H1 (cell line): ENCODE results near the gene IL1RAP. TPM values are rescaled to one million over a fixed set of nuclear protein-coding genes. Genes with fewer than 3 reads are reported as not detected.

Experiments
- CTCF ChIA-PET: fragments of 300-600 bp; sonication (Branson Sonifier 250); formaldehyde crosslinking; loops from one replicate; lab custom pipeline; 2021; ENCODE audit not compliant: partially characterized antibody; lab: Charles Lee
- POLR2A ChIA-PET: fragments of 300-600 bp; sonication (Branson Sonifier 250); formaldehyde crosslinking; loops from one replicate; lab custom pipeline; 2021; ENCODE audit warnings: inconsistent platforms; ENCODE audit not compliant: partially characterized antibody; lab: Charles Lee
- DNase-seq, 2 experiments: peaks; one replicate each; pipeline versions ENCODE4 v3.0.0 to v3.0.0-alpha.2; 2010 to 2022; ENCODE audit warnings: low spot score in 2 of 2, low read depth in 1 of 2, mixed read lengths in 1 of 2
- FAIRE-seq: peaks from 2 replicates; lab custom pipeline; 2011; peaks lifted over from hg19 to GRCh38; lab: Jason Lieb, UNC
- H2AFZ ChIP-seq: 2 replicates; pipeline ENCODE4 v1.8.1; 2012; ENCODE audit warnings: low read length, inconsistent platforms
- H2AK5ac ChIP-seq: 2 replicates; pipeline ENCODE4 v1.6.1; 2013; ENCODE audit warnings: low read depth, low read length
- H2BK120ac ChIP-seq: replicated peaks from 2 replicates; pipeline ENCODE3; 2013; ENCODE audit warnings: low read depth, low read length, inconsistent platforms
- H2BK12ac ChIP-seq: 2 replicates; pipeline ENCODE4 v1.6.1; 2013; ENCODE audit warnings: low read depth, low read length
- H2BK15ac ChIP-seq: 2 replicates; pipeline ENCODE4 v1.6.1; 2013; ENCODE audit warnings: low read length
- H2BK20ac ChIP-seq: 2 replicates; pipeline ENCODE4 v1.6.1; 2013; ENCODE audit warnings: low read length
- H2BK5ac ChIP-seq: 2 replicates; pipeline ENCODE4 v1.6.1; 2013; ENCODE audit warnings: low read depth, low read length
- H3K14ac ChIP-seq: 2 replicates; pipeline ENCODE4 v1.6.1; 2013; ENCODE audit warnings: inconsistent platforms; ENCODE audit not compliant: insufficient read length
- H3K18ac ChIP-seq: 2 replicates; pipeline ENCODE4 v1.6.1; 2013; ENCODE audit warnings: low read length; ENCODE audit errors: extremely low read depth
- H3K23ac ChIP-seq: 2 replicates; pipeline ENCODE4 v1.6.1; 2013; ENCODE audit warnings: inconsistent platforms; ENCODE audit not compliant: insufficient read length
- H3K23me2 ChIP-seq: 2 replicates; pipeline ENCODE4 v1.6.1; 2013; ENCODE audit warnings: low read depth, low read length
- H3K27ac ChIP-seq: 2 replicates; pipeline ENCODE4 v1.6.1; 2011; ENCODE audit warnings: low read depth, low read length, inconsistent platforms
- H3K27me3 ChIP-seq, 4 experiments: replicated peaks in 1 of 4; 1 replicate in 1 of 4; 2 replicates in 3 of 4; pipeline versions ENCODE4 v1.6.1 to v1.8.1; 2011 to 2013; ENCODE audit warnings: low read length in 3 of 4, mild to moderate bottlenecking in 3 of 4, inconsistent platforms in 2 of 4, mixed read lengths in 2 of 4, moderate library complexity in 1 of 4; ENCODE audit not compliant: control insufficient read depth in 3 of 4, insufficient read depth in 3 of 4; ENCODE audit errors: extremely low read depth in 1 of 4
- H3K36me3 ChIP-seq, 4 experiments: 2 replicates each; pipeline versions ENCODE4 v1.6.1 to v1.8.1; 2011 to 2013; ENCODE audit warnings: mild to moderate bottlenecking in 4 of 4, low read length in 3 of 4, moderate library complexity in 2 of 4, control low read depth in 1 of 4, inconsistent platforms in 1 of 4; ENCODE audit not compliant: insufficient read depth in 4 of 4, control insufficient read depth in 2 of 4
- H3K4ac ChIP-seq: replicated peaks from 2 replicates; pipeline ENCODE3; 2013; ENCODE audit warnings: low read length, low read depth, mixed read lengths, inconsistent platforms; ENCODE audit not compliant: insufficient read length
- H3K4me1 ChIP-seq, 4 experiments: replicated peaks in 1 of 4; 1 replicate in 1 of 4; 2 replicates in 3 of 4; pipeline versions ENCODE4 v1.6.1 to v1.8.1; 2011 to 2013; ENCODE audit warnings: low read length in 3 of 4, inconsistent platforms in 2 of 4, mixed read lengths in 1 of 4; ENCODE audit not compliant: insufficient read depth in 4 of 4, control insufficient read depth in 3 of 4
- H3K4me2 ChIP-seq, 2 experiments: 2 replicates each; pipeline versions ENCODE4 v1.6.1 to v1.8.1; 2011 to 2013; ENCODE audit warnings: low read depth in 2 of 2, low read length in 2 of 2, control low read depth in 1 of 2, inconsistent platforms in 1 of 2, mild to moderate bottlenecking in 1 of 2; ENCODE audit not compliant: insufficient read depth in 1 of 2
- H3K4me3 ChIP-seq, 4 experiments: fragments of 200-600, 300-600 bp in 1 of 4; sonication (generic), shearing (Covaris generic), sonication (Bioruptor Twin) in 1 of 4; 2 replicates each; pipeline versions ENCODE4 v1.5.1 to v1.8.1; 2011 to 2016; ENCODE audit warnings: low read length in 4 of 4, low read depth in 3 of 4, control low read depth in 2 of 4, inconsistent platforms in 2 of 4, mild to moderate bottlenecking in 2 of 4, mixed read lengths in 1 of 4, moderate library complexity in 1 of 4; ENCODE audit not compliant: insufficient read depth in 2 of 4; ENCODE audit errors: extremely low read depth in 1 of 4
- H3K56ac ChIP-seq: replicated peaks from 2 replicates; pipeline ENCODE3; 2013; ENCODE audit warnings: low read depth, mild to moderate bottlenecking, mixed read lengths, low read length, inconsistent platforms; ENCODE audit not compliant: insufficient read length
- H3K79me1 ChIP-seq: 2 replicates; pipeline ENCODE4 v1.6.1; 2013; ENCODE audit warnings: low read depth, low read length, control low read depth
- H3K79me2 ChIP-seq, 2 experiments: 2 replicates each; pipeline versions ENCODE4 v1.6.1 to v1.8.1; 2012 to 2013; ENCODE audit warnings: low read length in 2 of 2, mild to moderate bottlenecking in 2 of 2, inconsistent platforms in 1 of 2; ENCODE audit not compliant: insufficient read depth in 2 of 2, control insufficient read depth in 1 of 2
- H3K9ac ChIP-seq, 4 experiments: replicated peaks in 1 of 4; 1 replicate in 1 of 4; 2 replicates in 3 of 4; pipeline versions ENCODE4 v1.6.1 to v1.8.1; 2011 to 2013; ENCODE audit warnings: low read depth in 3 of 4, low read length in 3 of 4, control low read depth in 2 of 4, mild to moderate bottlenecking in 2 of 4, moderate library complexity in 2 of 4, inconsistent platforms in 1 of 4; ENCODE audit errors: extremely low read depth in 1 of 4
- H3K9me3 ChIP-seq, 2 experiments: 2 replicates each; pipeline versions ENCODE4 v1.6.1 to v1.8.1; 2012 to 2013; ENCODE audit warnings: mild to moderate bottlenecking in 2 of 2, moderate library complexity in 2 of 2, control low read depth in 1 of 2, inconsistent platforms in 1 of 2, low read depth in 1 of 2, low read length in 1 of 2, mixed read lengths in 1 of 2; ENCODE audit not compliant: insufficient read depth in 2 of 2
- H4K20me1 ChIP-seq, 2 experiments: replicated peaks in 1 of 2; 2 replicates each; pipeline versions ENCODE3 to v1.8.1; 2011 to 2013; ENCODE audit warnings: inconsistent platforms in 2 of 2, low read length in 2 of 2, mild to moderate bottlenecking in 1 of 2; ENCODE audit not compliant: insufficient read depth in 2 of 2, control insufficient read depth in 1 of 2
- H4K5ac ChIP-seq: 2 replicates; pipeline ENCODE4 v1.6.1; 2013; ENCODE audit warnings: low read length, low read depth, mixed read lengths, inconsistent platforms; ENCODE audit not compliant: insufficient read length
- H4K8ac ChIP-seq: 2 replicates; pipeline ENCODE4 v1.8.0; 2013; ENCODE audit warnings: mild to moderate bottlenecking, moderate library complexity, low read length, inconsistent platforms; ENCODE audit not compliant: insufficient read depth; ENCODE audit errors: extremely low read depth
- H4K91ac ChIP-seq: replicated peaks from 2 replicates; pipeline ENCODE3; 2013; ENCODE audit warnings: low read length, mixed read lengths, inconsistent platforms; ENCODE audit not compliant: insufficient read length
- POLR2A ChIP-seq, 2 experiments: IDR thresholded peaks; 1 replicate in 1 of 2; 2 replicates in 1 of 2; pipeline ENCODE4 v1.6.1; 2011; ENCODE audit warnings: low read depth in 2 of 2, low read length in 2 of 2, mild to moderate bottlenecking in 2 of 2; ENCODE audit errors: control extremely low read depth in 1 of 2
- TCF12 ChIP-seq: IDR thresholded peaks from 2 replicates; pipeline ENCODE4 v1.6.1; 2011; ENCODE audit warnings: low read depth, mild to moderate bottlenecking, low read length
- WGBS, 2 experiments: shearing (Covaris generic) in 1 of 2; methylation state at CpG; one replicate each; pipeline versions ENCODE4 v1.1.6 to v1.1.7; 2013 to 2015; ENCODE audit warnings: low lambda C conversion rate in 2 of 2, mixed read lengths in 2 of 2, inconsistent platforms in 1 of 2, low coverage in 1 of 2, missing lambda C conversion rate in 1 of 2; ENCODE audit not compliant: insufficient replicate concordance in 2 of 2, insufficient coverage in 1 of 2, insufficient read length in 1 of 2; ENCODE audit errors: extremely low coverage in 1 of 2, missing lambda C conversion rate in 1 of 2; 5-methylcytosine and 5-hydroxymethylcytosine counted together
- polyA plus RNA-seq, 7 experiments: library from polyadenylated mRNA; depleted of rRNA in 3 of 7; stranded (reverse) in 5 of 7; unstranded in 2 of 7; fragments of >200 nt in 5 of 7; fragments of 200-250 nt in 2 of 7; gene quantifications; 1 replicate in 5 of 7; 2 replicates in 1 of 7; 4 replicates in 1 of 7; pipeline versions ENCODE4 v1.2.1 to v1.2.3, GENCODE V29; 2011 to 2013; ENCODE audit warnings: missing spikeins in 2 of 7, mixed read lengths in 2 of 7
- total RNA-seq: library from RNA; stranded (reverse); fragmentation: NEBNext Ultra II Directional; extraction: Animal tissue kit (Norgen Biotek cat#: 25700); gene quantifications from 2 replicates; pipeline ENCODE4 v1.2.1, GENCODE V29; 2021

Gene IL1RAP
- total and polyA plus RNA-seq, 2 of the 8 experiments (the other 6 are each of a cell fraction or from before 2014, with no cell fraction given): 2.4 to 3.9 TPM

GRCh38 chr3:190498293-190498692 is 15.6 kb upstream of the IL1RAP start:
- H2BK20ac ChIP-seq: no peak overlapping the region
- no peaks in the 10 kb centered on the region for H3K79me2 ChIP-seq
- 79% methylated on average over 2 of the region's 2 CpGs; no CpG with 5 or more reads in 1 of the 2 experiments for WGBS, 2 experiments
- H4K91ac ChIP-seq: no peak overlapping the region
- H3K4ac ChIP-seq: no peak overlapping the region
- H3K14ac ChIP-seq: no peak overlapping the region
- H2BK15ac ChIP-seq: no peak overlapping the region
- H3K4me2 ChIP-seq: no peak overlapping the region
- no peak overlapping the region for H4K8ac ChIP-seq
- DNase-seq: no peak
- no peak overlapping the region for H2BK12ac ChIP-seq
- no peak for TF ChIP-seq TCF12
- no peak for TF ChIP-seq POLR2A (IDR thresholded peaks at IDR 0.05; ENCODE audit: control extremely low read depth in 1 of 2, low read depth in 2 of 2, low read length in 2 of 2)
- H3K27ac ChIP-seq: no peak overlapping the region
- H2BK120ac ChIP-seq: no peak overlapping the region
- ChIA-PET CTCF (interaction anchor here (0.6 to 1.6 kb wide), 6 partner anchors 8 to 1259 kb away, joined by 3 to 4 read pairs (median 4); partner anchors contain the start of gene IL1RAP), POLR2A (no interaction called here)
- no peaks in the 10 kb centered on the region; the same call in 1 of the 2 replicates for H3K23me2 ChIP-seq
- no peaks in the 10 kb centered on the region for H3K9me3 ChIP-seq
- H3K56ac ChIP-seq: no peak overlapping the region
- H3K18ac ChIP-seq: no peak overlapping the region
- no peak overlapping the region for H2AFZ ChIP-seq
- H3K4me1 ChIP-seq: no peaks in the 10 kb centered on the region
- H3K79me1 ChIP-seq: no peaks in the 10 kb centered on the region
- H2AK5ac ChIP-seq: no peak overlapping the region
- no peaks in the 10 kb centered on the region for H3K27me3 ChIP-seq
- no peak overlapping the region for H3K23ac ChIP-seq
- no peak overlapping the region for H3K9ac ChIP-seq
- no peaks in the 10 kb centered on the region for H3K36me3 ChIP-seq
- no peaks in the 10 kb centered on the region for H4K20me1 ChIP-seq
- FAIRE-seq: no peak
- H4K5ac ChIP-seq: no peak overlapping the region
- no peak overlapping the region for H2BK5ac ChIP-seq
- H3K4me3 ChIP-seq: no peak overlapping the region
